Breast epithelium (tissue), 3 donors: ENCODE measurements around the gene WRNIP1.

Source experiments
- CTCF ChIP-seq, 3 donors: fragments of 450-650 bp; IDR thresholded peaks; one replicate each; pipeline ENCODE4 v1.5.1; 2016 to 2017; ENCODE audit warnings: antibody characterized with exemption in 3 of 3, mild to moderate bottlenecking in 3 of 3, moderate library complexity in 3 of 3
- POLR2A ChIP-seq: fragments of 450-650 bp; IDR thresholded peaks from one replicate; pipeline ENCODE4 v1.6.1; 2016; ENCODE audit warnings: antibody characterized with exemption, mild to moderate bottlenecking, moderate library complexity
- POLR2AphosphoS5 ChIP-seq, 3 donors: sonication (generic); formaldehyde crosslinking; IDR thresholded peaks; one replicate each; pipeline ENCODE4 v1.6.1; 2017; ENCODE audit warnings: antibody characterized with exemption in 3 of 3

GRCh38 chr6:2791450-2791974 is 26.3 kb downstream of the WRNIP1 start:
- no peak for TF ChIP-seq POLR2A
- TF ChIP-seq CTCF (IDR thresholded peaks at IDR 0.05), result no peak
- no peak for TF ChIP-seq POLR2AphosphoS5 (IDR thresholded peaks at IDR 0.05)
